Brain microvascular endothelial cell (primary cell): ENCODE results near the gene TAC3.

Experiments used
- DNase-seq: peaks from one replicate; pipeline ENCODE4 v3.0.0-alpha.2; 2020
- H3K27ac ChIP-seq: fragments of 250-450 bp; sonication (Bioruptor Pico); 2 replicates; pipeline ENCODE4 v1.5.1; 2020; ENCODE audit warnings: mild to moderate bottlenecking, moderate library complexity
- H3K27me3 ChIP-seq: fragments of 250-450 bp; sonication (Bioruptor Pico); replicated peaks from 2 replicates; pipeline ENCODE4 v1.5.1; 2020; ENCODE audit warnings: mild to moderate bottlenecking
- H3K36me3 ChIP-seq: fragments of 250-450 bp; sonication (Bioruptor Pico); replicated peaks from 2 replicates; pipeline ENCODE4 v1.5.1; 2020; ENCODE audit warnings: mild to moderate bottlenecking
- H3K4me3 ChIP-seq: 2 replicates; pipeline ENCODE4 v1.5.1; 2011; ENCODE audit warnings: low read depth, mild to moderate bottlenecking, control low read depth, low read length, moderate library complexity
- CTCF ChIP-seq: IDR thresholded peaks from 2 replicates; pipeline ENCODE4 v1.5.1; 2011; ENCODE audit warnings: low read depth, mild to moderate bottlenecking, moderate library complexity, low read length, control low read depth, inconsistent platforms; ENCODE audit errors: missing control alignments
- in situ Hi-C: cut with HindIII; loops from 2 replicates; pipeline ENCODE4 v1.10.0; 2017; ENCODE audit warnings: low sequenced_read_pairs, low pct_ligation_motif_present

Gene TAC3

GRCh38 chr12:56993346-56993745 lies 23.0 kb downstream of the TAC3 start:
- Histone ChIP-seq H3K36me3 (no peaks in the 10 kb centered on the region), H3K27me3 (no peaks in the 10 kb centered on the region), H3K27ac (no peak overlapping the region), H3K4me3 (no peak overlapping the region)
- no peak for TF ChIP-seq CTCF
- in situ Hi-C loops = loop anchor here (25.0 kb wide), 1 partner anchor 231 kb away; the partner anchor contains the start of genes HSD17B6 and PRIM1
- DNase-seq = no peak

- no peak for TF ChIP-seq CTCF
- H3K4me3 ChIP-seq = no peak overlapping the region
- no peak overlapping the region for H3K27ac ChIP-seq
- no peaks in the 10 kb centered on the region for H3K36me3 ChIP-seq
- no peak for DNase-seq
- no peaks in the 10 kb centered on the region for H3K27me3 ChIP-seq
- in situ Hi-C loops = loop anchor here (25.0 kb wide), 1 partner anchor 229 kb away; the partner anchor contains the start of genes HSD17B6 and PRIM1
Observed at GRCh38 chr12:56991319-56992246, 24.7 kb downstream of the TAC3 start.

- in situ Hi-C loops = loop anchor here (25.0 kb wide), 1 partner anchor 228 kb away; the partner anchor contains the start of genes HSD17B6 and PRIM1
- Histone ChIP-seq H3K27me3 (no peaks in the 10 kb centered on the region), H3K27ac (no peak overlapping the region), H3K36me3 (no peaks in the 10 kb centered on the region), H3K4me3 (no peak overlapping the region)
- TF ChIP-seq CTCF = no peak
- no peak for DNase-seq
Observed at GRCh38 chr12:56990648-56991318, 25.5 kb downstream of the TAC3 start.

- no peak for TF ChIP-seq CTCF
- in situ Hi-C loops = loop anchor here (25.0 kb wide), 1 partner anchor 228 kb away; the partner anchor contains the start of genes HSD17B6 and PRIM1
- no peak overlapping the region for H3K4me3 ChIP-seq
- H3K27me3 ChIP-seq = no peaks in the 10 kb centered on the region
- no peak overlapping the region for H3K27ac ChIP-seq
- H3K36me3 ChIP-seq = no peaks in the 10 kb centered on the region
- DNase-seq = no peak
Observed at GRCh38 chr12:56989861-56990610, 26.3 kb downstream of the TAC3 start.

- Histone ChIP-seq H3K4me3 (no peak overlapping the region), H3K27ac (no peak overlapping the region), H3K36me3 (no peaks in the 10 kb centered on the region), H3K27me3 (no peaks in the 10 kb centered on the region)
- in situ Hi-C loops = loop anchor here (25.0 kb wide), 1 partner anchor 226 kb away; the partner anchor contains the start of genes HSD17B6 and PRIM1
- TF ChIP-seq CTCF = no peak
- DNase-seq = peak; percentile 10
Observed at GRCh38 chr12:56988207-56988739, 28.1 kb downstream of the TAC3 start.
